Ascending aorta (tissue), 2 donors: ENCODE data around the gene ADCY2. TPM values are rescaled to one million over a fixed set of nuclear protein-coding genes. Genes with fewer than 3 reads are reported as not detected.

Experiments
- DNase-seq, 2 donors: peaks; one replicate each; pipeline ENCODE4 v3.0.0-alpha.2; 2019; ENCODE audit warnings: low spot score in 2 of 2
- H3K27ac ChIP-seq, 2 donors: fragments of 200-600 bp; sonication (generic); one replicate each; pipeline ENCODE4 v1.5.1; 2016 to 2017; ENCODE audit warnings: mild to moderate bottlenecking in 1 of 2
- H3K27me3 ChIP-seq: fragments of 200-600 bp; sonication (generic); one replicate; pipeline ENCODE4 v1.5.1; 2017
- H3K36me3 ChIP-seq, 2 donors: fragments of 200-600 bp; sonication (generic); one replicate each; pipeline ENCODE4 v1.5.1; 2016
- H3K4me1 ChIP-seq, 2 donors: fragments of 200-600 bp; sonication (generic); one replicate each; pipeline ENCODE4 v1.5.1; 2016 to 2017; ENCODE audit warnings: mild to moderate bottlenecking in 1 of 2
- H3K4me3 ChIP-seq, 2 donors: fragments of 200-600 bp; sonication (generic); one replicate each; pipeline ENCODE4 v1.5.1; 2016 to 2017; ENCODE audit warnings: mild to moderate bottlenecking in 1 of 2
- H3K9me3 ChIP-seq, 2 donors: fragments of 200-600 bp; sonication (generic); one replicate each; pipeline ENCODE4 v1.5.1; 2016
- CTCF ChIP-seq, 3 experiments: fragments of 200-600 bp in 2 of 3; fragments of 450-650 bp in 1 of 3; sonication (generic) in 2 of 3; IDR thresholded peaks; one replicate each; pipeline ENCODE4 v1.5.1; 2016 to 2019; ENCODE audit warnings: antibody characterized with exemption in 3 of 3, mild to moderate bottlenecking in 1 of 3, moderate library complexity in 1 of 3
- intact Hi-C: fragments of 100-400 bp; cut with DNase I; formaldehyde crosslinking; loops from one replicate; pipeline ENCODE4 v1.15.1; 2023
- total RNA-seq: library from RNA; depleted of rRNA; stranded (reverse); fragments of >200 nt; gene quantifications from one replicate; pipeline ENCODE4 v1.1.0, GENCODE V29; 2016

The ADCY2 gene
- total RNA-seq, 1 donor from 2014 or later = 0.11 TPM

DNA sequence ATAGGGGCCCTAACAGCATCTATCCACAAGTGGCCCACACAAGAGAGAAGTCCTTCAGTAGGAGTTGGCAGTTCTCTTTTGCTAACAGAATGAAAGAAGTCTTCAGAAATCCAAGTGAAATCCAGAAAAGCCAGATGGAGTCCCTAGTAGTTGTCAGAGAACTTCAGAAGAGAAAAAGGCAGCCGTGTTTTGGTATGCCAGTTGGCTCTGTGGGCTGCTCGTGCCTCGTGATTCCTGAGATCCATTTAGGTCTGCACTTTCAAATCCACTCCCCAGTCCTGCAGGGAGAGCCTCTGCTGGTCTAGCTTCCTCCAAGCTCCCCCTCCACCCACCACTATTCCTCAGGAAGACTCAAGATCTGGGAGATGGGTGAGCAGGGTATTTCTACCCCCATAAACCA is 386.0 kb downstream of the ADCY2 start:
- H3K27me3 ChIP-seq = no peaks in the 10 kb centered on the region
- no peak overlapping the region for H3K27ac ChIP-seq
- DNase-seq = no peak
- intact Hi-C loops = no loop called here
- no peaks in the 10 kb centered on the region for H3K9me3 ChIP-seq
- no peak overlapping the region for H3K4me3 ChIP-seq
- H3K4me1 ChIP-seq = no peaks in the 10 kb centered on the region
- TF ChIP-seq CTCF (IDR thresholded peaks at IDR 0.05) = no peak
- H3K36me3 ChIP-seq = no peaks in the 10 kb centered on the region

GRCh38 chr5:7784683-7785380 is 388.9 kb downstream of the ADCY2 start:
- H3K9me3 ChIP-seq = no peaks in the 10 kb centered on the region
- H3K4me3 ChIP-seq = no peak overlapping the region
- intact Hi-C loops = no loop called here
- TF ChIP-seq CTCF (IDR thresholded peaks at IDR 0.05) = no peak
- H3K27ac ChIP-seq = no peak overlapping the region
- no peaks in the 10 kb centered on the region for H3K4me1 ChIP-seq
- H3K36me3 ChIP-seq = no peaks in the 10 kb centered on the region
- DNase-seq = no peak
- H3K27me3 ChIP-seq = no peaks in the 10 kb centered on the region

- no peaks in the 10 kb centered on the region for H3K9me3 ChIP-seq
- no peak for TF ChIP-seq CTCF (IDR thresholded peaks at IDR 0.05)
- H3K36me3 ChIP-seq = no peaks in the 10 kb centered on the region
- H3K27me3 ChIP-seq = no peaks in the 10 kb centered on the region
- H3K27ac ChIP-seq = no peak overlapping the region
- no peaks in the 10 kb centered on the region for H3K4me1 ChIP-seq
- H3K4me3 ChIP-seq = no peak overlapping the region
- intact Hi-C loops = no loop called here
- no peak for DNase-seq
These were observed 391.8 kb downstream of the ADCY2 start for GRCh38 chr5:7787770-7788169.

GRCh38 chr5:7789567-7789966 is 393.6 kb downstream of the ADCY2 start:
- Histone ChIP-seq H3K36me3 (no peaks in the 10 kb centered on the region), H3K27me3 (no peaks in the 10 kb centered on the region), H3K4me1 (no peaks in the 10 kb centered on the region), H3K9me3 (no peaks in the 10 kb centered on the region), H3K4me3 (no peak overlapping the region), H3K27ac (no peak overlapping the region)
- TF ChIP-seq CTCF (IDR thresholded peaks at IDR 0.05) = no peak
- intact Hi-C loops = no loop called here
- DNase-seq = no peak

GRCh38 chr5:7793895-7794294 is 398.0 kb downstream of the ADCY2 start:
- Histone ChIP-seq H3K4me3 (no peak overlapping the region), H3K4me1 (no peaks in the 10 kb centered on the region), H3K27ac (no peak overlapping the region), H3K27me3 (no peaks in the 10 kb centered on the region), H3K9me3 (no peaks in the 10 kb centered on the region), H3K36me3 (no peaks in the 10 kb centered on the region)
- intact Hi-C loops = no loop called here
- TF ChIP-seq CTCF (IDR thresholded peaks at IDR 0.05) = no peak
- no peak for DNase-seq

GRCh38 chr5:7794311-7794710 is 398.4 kb downstream of the ADCY2 start:
- no peaks in the 10 kb centered on the region for H3K9me3 ChIP-seq
- no peak for TF ChIP-seq CTCF (IDR thresholded peaks at IDR 0.05)
- H3K4me1 ChIP-seq = no peaks in the 10 kb centered on the region
- H3K27ac ChIP-seq = no peak overlapping the region
- DNase-seq = no peak
- no peaks in the 10 kb centered on the region for H3K27me3 ChIP-seq
- H3K36me3 ChIP-seq = no peaks in the 10 kb centered on the region
- H3K4me3 ChIP-seq = no peak overlapping the region
- intact Hi-C loops = no loop called here
